Sigmoid colon (tissue), 7 donors: Measurements from ENCODE around the gene UNC119B. TPM values are rescaled to one million over a fixed set of nuclear protein-coding genes. Genes with fewer than 3 reads are reported as not detected.

Experiments used
- DNase-seq: peaks from one replicate; pipeline ENCODE4 v3.0.0-alpha.2; 2019
- H3K27ac ChIP-seq, 4 donors: fragments of 200-600 bp; sonication (generic); one replicate each; pipeline ENCODE4 v1.5.1; 2016 to 2019; ENCODE audit warnings: mild to moderate bottlenecking in 1 of 4
- H3K27me3 ChIP-seq, 3 donors: fragments of 200-600 bp; sonication (generic); one replicate each; pipeline ENCODE4 v1.5.1; 2019; ENCODE audit warnings: mild to moderate bottlenecking in 1 of 3
- H3K36me3 ChIP-seq, 4 donors: fragments of 200-600 bp; sonication (generic); one replicate each; pipeline ENCODE4 v1.5.1; 2016 to 2019
- H3K4me1 ChIP-seq, 4 donors: fragments of 200-600 bp; sonication (generic); one replicate each; pipeline ENCODE4 v1.5.1; 2017 to 2019
- H3K4me3 ChIP-seq, 4 donors: fragments of 200-600 bp; sonication (generic); one replicate each; pipeline ENCODE4 v1.5.1; 2017 to 2019; ENCODE audit warnings: mild to moderate bottlenecking in 2 of 4, moderate library complexity in 1 of 4
- H3K9me3 ChIP-seq, 4 donors: fragments of 200-600 bp in 3 of 4; sonication (generic) in 3 of 4; one replicate each; pipeline versions ENCODE4 v1.5.1 to v1.6.1; 2013 to 2019
- CTCF ChIP-seq, 4 experiments: fragments of 450-650 bp in 3 of 4; fragments of 200-600 bp in 1 of 4; IDR thresholded peaks; one replicate each; pipeline ENCODE4 v1.5.1; 2016 to 2019; ENCODE audit warnings: antibody characterized with exemption in 4 of 4, mild to moderate bottlenecking in 3 of 4, moderate library complexity in 2 of 4
- EP300 ChIP-seq, 4 donors: sonication (generic); formaldehyde crosslinking; IDR thresholded peaks; one replicate each; pipeline ENCODE4 v1.6.1; 2017; ENCODE audit warnings: antibody characterized with exemption in 4 of 4
- POLR2A ChIP-seq, 2 donors: fragments of 450-650 bp; IDR thresholded peaks; one replicate each; pipeline ENCODE4 v1.6.1; 2016; ENCODE audit warnings: antibody characterized with exemption in 2 of 2, mild to moderate bottlenecking in 2 of 2, moderate library complexity in 2 of 2
- POLR2AphosphoS5 ChIP-seq, 4 donors: sonication (generic); formaldehyde crosslinking; IDR thresholded peaks; one replicate each; pipeline ENCODE4 v1.6.1; 2017; ENCODE audit warnings: antibody characterized with exemption in 4 of 4
- WGBS, 2 donors: extraction: QIAGEN DNeasy Blood & Tissue Kit; methylation state at CpG; one replicate each; pipeline ENCODE4 v1.1.7; 2013; 5-methylcytosine and 5-hydroxymethylcytosine counted together
- intact Hi-C: fragments of 100-400 bp; cut with DNase I; formaldehyde crosslinking; loops from one replicate; pipeline ENCODE4 v1.15.1; 2023
- polyA plus RNA-seq, 3 donors: library from polyadenylated mRNA; stranded (reverse); fragments of 200-250 nt; gene quantifications; one replicate each; pipeline ENCODE4 v1.2.3, GENCODE V29; 2013
- total RNA-seq, 4 donors: library from RNA; depleted of rRNA; stranded (reverse); fragments of >200 nt; gene quantifications; one replicate each; pipeline ENCODE4 v1.1.0, GENCODE V29; 2016
- donor health status: healthy with polysubstance abuse.
- donor health status: Bipolar disorder and iron deficiency.
- donor health status: healthy.

Gene UNC119B
- 10 to 100 TPM; 11.1 to 18.3 (median 18.1) TPM for total RNA-seq
- 10 to 100 TPM in 1 of 3 donors, 1 to 10 TPM in 2; 8.4 to 19.3 (median 9.9) TPM for polyA plus RNA-seq

GRCh38 chr12:120710031-120710804 lies at the start of gene UNC119B:
TSS of gene UNC119B (plus strand) at chr12:120710458. CDS start at chr12:120710475, 17 bp downstream.
- Histone ChIP-seq H3K4me3 (peak within 1 kb of the TSS; percentile 68 to 97 (median 90)), H3K9me3 (no peaks in the 10 kb centered on the region), H3K27me3 (no peaks in the 10 kb centered on the region), H3K4me1 (peaks cover 0 to 26% (median 20%) of the 10 kb centered on the region in 4 donors), H3K27ac (peak within 1 kb of the TSS; percentile 88 to 95 (median 92)), H3K36me3 (peaks cover 5 to 21% (median 7%) of the 10 kb centered on the region in 4 donors)
- WGBS, 2 donors, result 1% methylated on average over 76 of the region's 76 CpGs
- TF ChIP-seq EP300 (IDR thresholded peaks at IDR 0.05) (no peak), CTCF (IDR thresholded peaks at IDR 0.05) (no peak), POLR2AphosphoS5 (IDR thresholded peaks at IDR 0.05) (peak; percentile 35 to 82 (median 58)), POLR2A (IDR thresholded peaks at IDR 0.05) (no peak)
- peak; percentile 73 for DNase-seq
- intact Hi-C loops, result loop anchor here (2.0 to 10.0 kb wide), 3 partner anchors 23 to 275 kb away; partner anchors contain the start of genes COX6A1, HNF1A and MLEC

GRCh38 chr12:120661432-120661831 lies 48.8 kb upstream of the UNC119B start:
- TF ChIP-seq POLR2A (IDR thresholded peaks at IDR 0.05) (no peak), POLR2AphosphoS5 (IDR thresholded peaks at IDR 0.05) (no peak), CTCF (IDR thresholded peaks at IDR 0.05) (no peak), EP300 (IDR thresholded peaks at IDR 0.05) (no peak)

GRCh38 chr12:120662879-120663278 lies 47.4 kb upstream of the UNC119B start:
- no peaks in the 10 kb centered on the region for H3K9me3 ChIP-seq
- no peaks in the 10 kb centered on the region for H3K4me1 ChIP-seq
- no peaks in the 10 kb centered on the region for H3K27me3 ChIP-seq
- no peak for DNase-seq
- intact Hi-C loops, result no loop called here
- H3K36me3 ChIP-seq, result no peaks in the 10 kb centered on the region
- no peak overlapping the region for H3K27ac ChIP-seq
- 59 to 79% methylated on average over 3 of the region's 3 CpGs for WGBS, 2 donors
- H3K4me3 ChIP-seq, result no peak overlapping the region
- no peak for TF ChIP-seq CTCF (IDR thresholded peaks at IDR 0.05)
- TF ChIP-seq POLR2A (IDR thresholded peaks at IDR 0.05), result no peak
- TF ChIP-seq EP300 (IDR thresholded peaks at IDR 0.05), result no peak
- no peak for TF ChIP-seq POLR2AphosphoS5 (IDR thresholded peaks at IDR 0.05)

More at GRCh38 chr12:120661432-120661831, 48.8 kb upstream of the UNC119B start:
- H3K4me1 ChIP-seq, result no peaks in the 10 kb centered on the region
- DNase-seq, result no peak
- H3K9me3 ChIP-seq, result no peaks in the 10 kb centered on the region
- no peak overlapping the region for H3K27ac ChIP-seq
- no peaks in the 10 kb centered on the region for H3K36me3 ChIP-seq
- WGBS, 2 donors, result 71 to 90% methylated on average over 2 of the region's 2 CpGs
- intact Hi-C loops, result no loop called here
- H3K27me3 ChIP-seq, result no peaks in the 10 kb centered on the region
- H3K4me3 ChIP-seq, result no peak overlapping the region

- no peaks in the 10 kb centered on the region for H3K27me3 ChIP-seq
- no peaks in the 10 kb centered on the region for H3K9me3 ChIP-seq
- H3K4me1 ChIP-seq, result peaks cover 0 to under 1% (median 0%) of the 10 kb centered on the region in 4 donors
- no peak overlapping the region for H3K4me3 ChIP-seq
- no peak overlapping the region for H3K27ac ChIP-seq
- DNase-seq, result no peak
- intact Hi-C loops, result no loop called here
- WGBS, 2 donors, result 81 to 88% methylated on average over 5 of the region's 5 CpGs
- no peak for TF ChIP-seq EP300 (IDR thresholded peaks at IDR 0.05)
- TF ChIP-seq POLR2AphosphoS5 (IDR thresholded peaks at IDR 0.05), result no peak
- no peak for TF ChIP-seq POLR2A (IDR thresholded peaks at IDR 0.05)
- H3K36me3 ChIP-seq, result no peaks in the 10 kb centered on the region
These were observed 46.5 kb upstream of the UNC119B start for GRCh38 chr12:120663741-120664140.

- no peaks in the 10 kb centered on the region for H3K36me3 ChIP-seq
- H3K4me3 ChIP-seq, result no peak overlapping the region
- H3K27ac ChIP-seq, result no peak overlapping the region
- DNase-seq, result no peak
- H3K9me3 ChIP-seq, result no peaks in the 10 kb centered on the region
- WGBS, 2 donors, result 90 to 91% methylated on average over 34 of the region's 34 CpGs
- peaks cover 0 to 7% (median 3%) of the 10 kb centered on the region in 4 donors for H3K4me1 ChIP-seq
- no peak for TF ChIP-seq POLR2AphosphoS5 (IDR thresholded peaks at IDR 0.05)
- no peak for TF ChIP-seq POLR2A (IDR thresholded peaks at IDR 0.05)
- no peak for TF ChIP-seq CTCF (IDR thresholded peaks at IDR 0.05)
- TF ChIP-seq EP300 (IDR thresholded peaks at IDR 0.05), result no peak
- H3K27me3 ChIP-seq, result no peaks in the 10 kb centered on the region
- intact Hi-C loops, result no loop called here
These were observed 43.5 kb upstream of the UNC119B start for GRCh38 chr12:120666571-120667390.
